ENCODE measurements around the gene SLC24A3. TPM values are rescaled to one million over a fixed set of nuclear protein-coding genes. Genes with fewer than 3 reads are reported as not detected.
A peak's percentile ranks its signal among the peaks of the same experiment; 100 is the strongest.

SLC24A3 gene
- total RNA-seq, 4 donors from 2014 or later, result 4.2 to 6.4 (median 5.6) TPM

GRCh38 chr20:19256085-19256484, 43.6 kb downstream of the SLC24A3 start:
- Histone ChIP-seq H3K27ac (no peak overlapping the region), H3K9me3 (no peaks in the 10 kb centered on the region), H3K27me3 (no peaks in the 10 kb centered on the region), H3K36me3 (no peaks in the 10 kb centered on the region), H3K4me3 (no peak overlapping the region), H3K4me1 (peaks cover 57% of the 10 kb centered on the region)
- DNase-seq (ENCODE audit: low spot score in 2 of 2), result peak in 1 of 2 donors; percentile 13
- no peak for TF ChIP-seq CTCF (IDR thresholded peaks at IDR 0.05)
- TF ChIP-seq POLR2A (IDR thresholded peaks at IDR 0.05), result no peak
- no peak for TF ChIP-seq POLR2AphosphoS5 (IDR thresholded peaks at IDR 0.05)
- TF ChIP-seq EP300 (IDR thresholded peaks at IDR 0.05), result no peak
- 83% methylated on average over 2 of the region's 2 CpGs for WGBS

- Histone ChIP-seq H3K27me3 (no peaks in the 10 kb centered on the region), H3K27ac (no peak overlapping the region), H3K4me1 (peaks cover 47% of the 10 kb centered on the region), H3K9me3 (no peaks in the 10 kb centered on the region), H3K4me3 (no peak overlapping the region), H3K36me3 (no peaks in the 10 kb centered on the region)
- TF ChIP-seq POLR2A (IDR thresholded peaks at IDR 0.05) (no peak), CTCF (IDR thresholded peaks at IDR 0.05) (no peak)
- peak in 1 of 2 donors; percentile 54 for DNase-seq (ENCODE audit: low spot score in 2 of 2)
- 83% methylated on average over 11 of the region's 11 CpGs for WGBS
These were observed 44.6 kb downstream of the SLC24A3 start for GRCh38 chr20:19256906-19257595.

GRCh38 chr20:19257865-19258264, 45.4 kb downstream of the SLC24A3 start:
- TF ChIP-seq CTCF (IDR thresholded peaks at IDR 0.05) (no peak), POLR2AphosphoS5 (IDR thresholded peaks at IDR 0.05) (no peak), POLR2A (IDR thresholded peaks at IDR 0.05) (no peak), EP300 (IDR thresholded peaks at IDR 0.05) (no peak)
- 65% methylated on average over 6 of the region's 6 CpGs for WGBS
- Histone ChIP-seq H3K9me3 (no peaks in the 10 kb centered on the region), H3K27me3 (no peaks in the 10 kb centered on the region), H3K27ac (no peak overlapping the region), H3K36me3 (no peaks in the 10 kb centered on the region), H3K4me1 (peaks cover 41% of the 10 kb centered on the region), H3K4me3 (no peak overlapping the region)
- DNase-seq (ENCODE audit: low spot score in 2 of 2), result peak in 1 of 2 donors; percentile 35

GRCh38 chr20:19259141-19259591, 46.7 kb downstream of the SLC24A3 start:
- WGBS, result 88% methylated on average over 7 of the region's 7 CpGs
- TF ChIP-seq POLR2A (IDR thresholded peaks at IDR 0.05) (no peak), CTCF (IDR thresholded peaks at IDR 0.05) (no peak), POLR2AphosphoS5 (IDR thresholded peaks at IDR 0.05) (no peak), EP300 (IDR thresholded peaks at IDR 0.05) (no peak)
- no peak overlapping the region for H3K27ac ChIP-seq
- no peaks in the 10 kb centered on the region for H3K27me3 ChIP-seq
- DNase-seq (ENCODE audit: low spot score in 2 of 2), result peak in 1 of 2 donors; percentile 56
- H3K4me1 ChIP-seq, result peaks cover 35% of the 10 kb centered on the region
- H3K9me3 ChIP-seq, result no peaks in the 10 kb centered on the region
- H3K36me3 ChIP-seq, result no peaks in the 10 kb centered on the region
- H3K4me3 ChIP-seq, result no peak overlapping the region

- Histone ChIP-seq H3K27me3 (no peaks in the 10 kb centered on the region), H3K9me3 (no peaks in the 10 kb centered on the region)
These were observed 48.1 kb downstream of the SLC24A3 start for GRCh38 chr20:19260412-19261090.

More at GRCh38 chr20:19260412-19261090, 48.1 kb downstream of the SLC24A3 start:
- Histone ChIP-seq H3K36me3 (no peaks in the 10 kb centered on the region), H3K27ac (no peak overlapping the region), H3K4me3 (no peak overlapping the region), H3K4me1 (peaks cover 23% of the 10 kb centered on the region)
- 83% methylated on average over 9 of the region's 9 CpGs for WGBS
- TF ChIP-seq POLR2A (IDR thresholded peaks at IDR 0.05) (no peak), POLR2AphosphoS5 (IDR thresholded peaks at IDR 0.05) (no peak), EP300 (IDR thresholded peaks at IDR 0.05) (no peak), CTCF (IDR thresholded peaks at IDR 0.05) (no peak)
- DNase-seq (ENCODE audit: low spot score in 2 of 2), result peak in 1 of 2 donors; percentile 29

All from suprapubic skin (tissue), 4 donors.